Cortex of kidney (tissue), 1 donor: ENCODE measurements around the gene SRPX.

Experiments used
- DNase-seq: peaks from one replicate; lab custom pipeline; 2025; lab: John Stamatoyannopoulos, UW

Gene SRPX

GRCh38 chrX:38220415-38221390 lies at the start of gene SRPX:
TSS of gene SRPX (minus strand) at chrX:38220871. CDS start at chrX:38220792, 79 bp downstream.
- DNase-seq, result no peak

DNA sequence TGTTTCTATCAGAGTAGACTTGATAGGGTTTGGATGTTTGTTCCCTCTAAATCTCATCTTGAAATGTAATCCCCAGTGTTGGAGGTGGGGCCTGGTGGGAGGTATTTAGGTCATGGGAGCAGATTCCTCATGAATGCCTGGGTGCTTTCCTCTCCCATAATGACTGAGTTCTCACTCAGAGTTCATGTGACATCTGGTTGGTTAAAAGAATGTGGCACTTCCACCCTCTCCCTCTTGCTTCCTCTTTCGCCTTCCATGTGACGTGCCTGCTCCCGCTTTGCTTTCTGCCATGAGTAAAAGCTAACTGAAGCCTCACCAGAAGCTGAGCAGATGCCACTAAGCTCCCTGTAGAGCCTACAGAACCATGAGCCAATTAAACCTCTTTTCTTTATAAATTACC lies 47.3 kb upstream of the SRPX start:
- DNase-seq, result no peak

- no peak for DNase-seq
Measured at GRCh38 chrX:38262715-38263620, 42.3 kb upstream of the SRPX start.

GRCh38 chrX:38260231-38260630 lies 39.6 kb upstream of the SRPX start:
- no peak for DNase-seq

GRCh38 chrX:38256019-38256418 lies 35.3 kb upstream of the SRPX start:
- DNase-seq, result no peak

DNA sequence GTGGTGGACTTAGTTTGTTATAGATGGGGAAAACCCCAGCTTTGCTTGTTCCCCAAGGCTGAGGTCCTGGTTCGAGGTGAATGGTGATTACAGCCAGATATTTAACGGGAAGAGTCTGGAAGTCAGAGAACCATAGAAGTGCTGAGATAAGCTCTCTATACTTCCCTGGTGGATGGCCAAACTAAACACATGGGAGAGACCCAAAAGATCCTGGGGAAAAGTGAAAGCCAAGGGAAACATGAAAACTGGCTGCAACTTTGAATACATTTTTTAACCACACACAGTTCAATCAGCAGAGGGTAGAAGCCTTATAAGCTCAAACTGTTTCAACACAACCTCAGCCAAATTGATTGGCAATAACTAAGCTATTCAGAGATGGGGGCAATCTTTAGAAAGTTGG lies 29.3 kb upstream of the SRPX start:
- no peak for DNase-seq

GRCh38 chrX:38247051-38247450 lies 26.4 kb upstream of the SRPX start:
- DNase-seq, result no peak

DNA sequence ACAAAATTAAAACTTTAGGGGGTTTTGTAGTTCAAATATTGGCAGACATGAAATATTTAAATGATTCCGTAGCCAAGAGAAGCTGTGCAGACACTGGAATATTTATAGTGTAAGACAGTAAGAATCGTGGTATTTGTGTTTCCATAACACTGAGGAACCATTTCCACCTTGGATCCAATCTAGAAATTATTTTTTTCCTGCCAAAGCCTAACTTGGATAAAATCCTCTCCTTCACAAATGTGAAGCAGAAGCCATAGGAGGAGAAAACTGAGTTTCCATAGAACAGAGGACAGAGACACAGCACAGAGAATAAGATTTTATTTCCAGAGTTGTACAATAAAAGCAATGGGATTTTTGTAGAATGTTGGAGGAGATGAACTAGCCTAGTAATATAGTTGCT lies 19.9 kb upstream of the SRPX start:
- no peak for DNase-seq

- no peak for DNase-seq
Measured at GRCh38 chrX:38236901-38237615, 16.4 kb upstream of the SRPX start.

- DNase-seq, result no peak
Measured at GRCh38 chrX:38233891-38234667, 13.4 kb upstream of the SRPX start.

DNA sequence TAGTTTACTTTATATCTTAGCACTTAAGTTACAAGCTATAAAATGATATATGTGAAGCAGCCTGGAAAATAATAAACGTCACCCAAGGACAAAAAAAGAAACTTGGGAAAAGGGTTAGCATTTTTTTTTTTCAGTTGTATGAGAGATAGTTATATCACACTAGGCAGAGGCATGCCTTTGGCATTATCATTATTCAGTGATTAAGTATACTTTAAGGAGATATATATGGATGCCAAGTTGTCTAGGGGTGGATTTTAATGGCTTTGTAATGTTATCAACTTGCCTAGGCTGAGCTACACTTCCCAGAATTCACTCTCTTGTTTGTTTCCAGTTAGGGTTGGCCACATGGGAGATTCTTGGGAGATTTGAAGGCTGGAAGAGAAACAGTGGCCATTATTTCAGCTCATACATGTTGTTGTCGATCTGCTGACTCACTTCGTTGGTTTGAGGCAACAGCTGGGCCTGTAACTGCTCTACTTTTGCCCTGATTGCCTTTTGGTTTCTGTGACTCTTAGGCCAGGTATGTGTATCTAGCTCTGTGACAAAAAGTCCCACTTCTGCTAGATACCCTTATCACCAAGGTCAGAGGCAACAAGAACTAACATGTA lies 11.5 kb upstream of the SRPX start:
- no peak for DNase-seq

- no peak for DNase-seq
Measured at GRCh38 chrX:38225093-38225492, 4.4 kb upstream of the SRPX start.

DNA sequence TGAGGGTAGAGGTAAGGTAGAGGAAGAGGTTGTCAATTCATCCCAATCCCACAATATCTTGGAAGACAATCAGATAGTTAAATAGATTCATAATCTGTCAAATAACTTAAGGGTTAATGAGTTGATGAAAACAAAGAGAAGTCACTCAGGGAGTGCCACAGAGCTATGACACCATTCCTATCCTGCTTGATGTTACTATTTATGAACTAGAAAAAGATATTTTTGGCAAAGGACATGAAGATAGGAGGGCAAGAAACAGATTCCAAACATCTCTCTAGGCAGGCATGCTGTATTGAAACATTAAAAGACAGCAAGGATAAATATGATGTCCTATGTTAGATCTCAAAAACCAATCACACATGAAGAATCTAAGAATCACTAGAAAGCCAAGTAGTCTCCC lies 3.5 kb upstream of the SRPX start:
- DNase-seq, result no peak

GRCh38 chrX:38221391-38221929 lies 789 bp upstream of the SRPX start:
- no peak for DNase-seq

DNA sequence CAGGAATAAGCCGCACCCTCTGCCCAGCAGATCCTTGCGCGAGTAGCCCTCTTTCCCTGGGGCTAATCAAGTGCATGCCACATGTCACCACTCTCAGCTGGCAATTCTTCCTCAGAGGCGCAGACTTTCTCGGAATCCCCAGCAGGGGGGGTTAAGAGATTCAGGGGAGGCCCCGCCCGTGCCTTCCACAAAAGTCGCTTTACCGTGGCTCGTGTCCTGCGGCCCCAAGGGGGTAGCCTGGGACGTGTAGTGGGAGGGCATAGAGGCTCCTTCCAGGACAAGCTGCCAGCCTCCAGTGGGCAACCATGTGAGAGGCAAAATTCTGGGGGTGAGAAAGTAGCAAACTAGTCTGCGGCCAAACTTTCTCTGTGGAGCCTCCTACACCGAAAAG lies 652 bp downstream of the SRPX start:
- DNase-seq, result no peak

- DNase-seq, result no peak
Measured at GRCh38 chrX:38216642-38217041, 4.0 kb downstream of the SRPX start.

GRCh38 chrX:38214551-38215531 lies 5.8 kb downstream of the SRPX start:
- DNase-seq, result no peak

DNA sequence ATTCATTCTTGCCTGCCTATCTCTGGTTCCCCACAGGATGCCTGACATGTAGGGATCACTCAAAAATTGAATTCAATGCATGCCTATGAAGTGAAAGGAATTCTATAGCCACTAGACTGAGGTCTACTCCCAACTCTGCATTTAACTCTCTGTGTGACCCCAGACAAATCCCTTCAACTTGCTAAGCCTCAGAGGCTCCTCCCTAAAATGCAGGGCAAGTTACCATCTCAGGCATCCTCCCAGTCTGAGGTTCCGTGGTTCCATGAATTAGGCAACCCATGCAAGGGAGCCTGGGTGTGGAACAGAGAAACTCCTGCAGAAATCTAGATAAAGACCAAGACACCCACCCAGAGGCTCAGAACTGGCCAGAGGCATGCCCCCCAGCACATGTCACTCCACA lies 6.6 kb downstream of the SRPX start:
- no peak for DNase-seq

- DNase-seq, result no peak
Measured at GRCh38 chrX:38211891-38212635, 8.6 kb downstream of the SRPX start.
